SIG-M5 treated with dmso at 0.1 percent for 504 hours (cell line): ENCODE results near the gene CD99.

Experiments
- DNase-seq: peaks from one replicate; lab custom pipeline; 2025; ENCODE audit not compliant: unreplicated experiment; lab: John Stamatoyannopoulos, UW

CD99 gene

GRCh38 chrX:2690856-2691542, at the start of gene CD99:
Gene CD99, plus strand, starts transcription at chrX:2691295. Its CDS starts 66 bp downstream, at chrX:2691361.
- DNase-seq: no peak

- DNase-seq: no peak
Measured at GRCh38 chrX:2642146-2642545, 48.9 kb upstream of the CD99 start.

GRCh38 chrX:2642791-2643190, 48.3 kb upstream of the CD99 start:
- DNase-seq: no peak

- DNase-seq: no peak
Measured at GRCh38 chrX:2643880-2644279, 47.2 kb upstream of the CD99 start.

- no peak for DNase-seq
Measured at GRCh38 chrX:2645563-2645962, 45.5 kb upstream of the CD99 start.

GRCh38 chrX:2647627-2648026, 43.5 kb upstream of the CD99 start:
- DNase-seq: no peak

GRCh38 chrX:2650037-2650436, 41.1 kb upstream of the CD99 start:
- DNase-seq: no peak

- no peak for DNase-seq
Measured at GRCh38 chrX:2650865-2651264, 40.2 kb upstream of the CD99 start.

GRCh38 chrX:2652106-2652505, 39.0 kb upstream of the CD99 start:
- DNase-seq: no peak

- DNase-seq: no peak
Measured at GRCh38 chrX:2654436-2655340, 36.4 kb upstream of the CD99 start.

- no peak for DNase-seq
Measured at GRCh38 chrX:2656257-2656836, 34.7 kb upstream of the CD99 start.

GRCh38 chrX:2657532-2658113, 33.5 kb upstream of the CD99 start:
- no peak for DNase-seq

GRCh38 chrX:2658585-2659292, 32.4 kb upstream of the CD99 start:
- DNase-seq: no peak

- no peak for DNase-seq
Measured at GRCh38 chrX:2662586-2662985, 28.5 kb upstream of the CD99 start.

GRCh38 chrX:2664502-2664901, 26.6 kb upstream of the CD99 start:
- DNase-seq: no peak

GRCh38 chrX:2665387-2666304, 25.4 kb upstream of the CD99 start:
- no peak for DNase-seq

- no peak for DNase-seq
Measured at GRCh38 chrX:2666491-2666890, 24.6 kb upstream of the CD99 start.

- no peak for DNase-seq
Measured at GRCh38 chrX:2670978-2671377, 20.1 kb upstream of the CD99 start.

- no peak for DNase-seq
Measured at GRCh38 chrX:2672084-2672483, 19.0 kb upstream of the CD99 start.

GRCh38 chrX:2673611-2674010, 17.5 kb upstream of the CD99 start:
- no peak for DNase-seq
